DMS114 treated with DMSO at 0.1 percent for 48 hours (cell line): ENCODE results near the gene PRKAG2.

Source experiments
- DNase-seq: peaks from one replicate; lab custom pipeline; 2025; ENCODE audit not compliant: unreplicated experiment; lab: John Stamatoyannopoulos, UW

PRKAG2 gene

GRCh38 chr7:151731022-151731441 lies 145.9 kb downstream of the PRKAG2 start:
- no peak for DNase-seq

GRCh38 chr7:151730591-151730990 lies 146.3 kb downstream of the PRKAG2 start:
- no peak for DNase-seq

- DNase-seq = no peak
These were observed 147.4 kb downstream of the PRKAG2 start for GRCh38 chr7:151729521-151729921.

- DNase-seq = no peak
These were observed 148.2 kb downstream of the PRKAG2 start for GRCh38 chr7:151728746-151729145.

GRCh38 chr7:151728286-151728660 lies 148.6 kb downstream of the PRKAG2 start:
- DNase-seq = no peak

- DNase-seq = no peak
These were observed 149.2 kb downstream of the PRKAG2 start for GRCh38 chr7:151727579-151728285.

- no peak for DNase-seq
These were observed 150.0 kb downstream of the PRKAG2 start for GRCh38 chr7:151726652-151727578.

- DNase-seq = no peak
These were observed 150.9 kb downstream of the PRKAG2 start for GRCh38 chr7:151725844-151726651.

- no peak for DNase-seq
These were observed 151.9 kb downstream of the PRKAG2 start for GRCh38 chr7:151724920-151725584.

- DNase-seq = no peak
These were observed 152.5 kb downstream of the PRKAG2 start for GRCh38 chr7:151724250-151724915.

GRCh38 chr7:151723321-151723720 lies 153.6 kb downstream of the PRKAG2 start:
- DNase-seq = no peak

- DNase-seq = no peak
These were observed 154.4 kb downstream of the PRKAG2 start for GRCh38 chr7:151722533-151722932.

- no peak for DNase-seq
These were observed 155.2 kb downstream of the PRKAG2 start for GRCh38 chr7:151721694-151722093.

GRCh38 chr7:151721236-151721635 lies 155.7 kb downstream of the PRKAG2 start:
- DNase-seq = no peak

GRCh38 chr7:151720280-151720679 lies 156.6 kb downstream of the PRKAG2 start:
- no peak for DNase-seq

- no peak for DNase-seq
These were observed 157.0 kb downstream of the PRKAG2 start for GRCh38 chr7:151719897-151720242.

- DNase-seq = no peak
These were observed 157.7 kb downstream of the PRKAG2 start for GRCh38 chr7:151719031-151719896.

- no peak for DNase-seq
These were observed 159.0 kb downstream of the PRKAG2 start for GRCh38 chr7:151717918-151718317.

GRCh38 chr7:151717415-151717814 lies 159.5 kb downstream of the PRKAG2 start:
- no peak for DNase-seq
